ENCODE measurements around the gene GCLC.

GRCh38 chr6:53587291-53587690 is 42.4 kb upstream of the GCLC start:
- TF ChIP-seq, protein P1, sequence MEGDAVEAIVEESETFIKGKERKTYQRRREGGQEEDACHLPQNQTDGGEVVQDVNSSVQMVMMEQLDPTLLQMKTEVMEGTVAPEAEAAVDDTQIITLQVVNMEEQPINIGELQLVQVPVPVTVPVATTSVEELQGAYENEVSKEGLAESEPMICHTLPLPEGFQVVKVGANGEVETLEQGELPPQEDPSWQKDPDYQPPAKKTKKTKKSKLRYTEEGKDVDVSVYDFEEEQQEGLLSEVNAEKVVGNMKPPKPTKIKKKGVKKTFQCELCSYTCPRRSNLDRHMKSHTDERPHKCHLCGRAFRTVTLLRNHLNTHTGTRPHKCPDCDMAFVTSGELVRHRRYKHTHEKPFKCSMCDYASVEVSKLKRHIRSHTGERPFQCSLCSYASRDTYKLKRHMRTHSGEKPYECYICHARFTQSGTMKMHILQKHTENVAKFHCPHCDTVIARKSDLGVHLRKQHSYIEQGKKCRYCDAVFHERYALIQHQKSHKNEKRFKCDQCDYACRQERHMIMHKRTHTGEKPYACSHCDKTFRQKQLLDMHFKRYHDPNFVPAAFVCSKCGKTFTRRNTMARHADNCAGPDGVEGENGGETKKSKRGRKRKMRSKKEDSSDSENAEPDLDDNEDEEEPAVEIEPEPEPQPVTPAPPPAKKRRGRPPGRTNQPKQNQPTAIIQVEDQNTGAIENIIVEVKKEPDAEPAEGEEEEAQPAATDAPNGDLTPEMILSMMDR (IDR thresholded peaks at IDR 0.05; ENCODE audit: insufficient read depth, low read length, poor library complexity, severe bottlenecking), result no peak
- TF ChIP-seq EZH2phosphoT487 (conservative IDR thresholded peaks at IDR 0.05; ENCODE audit: low read length), result no peak
